A549 (cell line): ENCODE data around the gene ABCA4. TPM values are rescaled to one million over a fixed set of nuclear protein-coding genes. Genes with fewer than 3 reads are reported as not detected.
"Not testable (repeated sequence)": the region's sequence is repeated elsewhere in the genome, so short reads cannot be mapped to it uniquely, and the experiment has no call there.

Experiments used
- ATAC-seq, 2 experiments: fragments of 200-7000 bp in 1 of 2; fragments of >200 bp in 1 of 2; cut with Nextera tagmentation in 1 of 2; cut with Tn5 transposase in 1 of 2; 3 replicates each; pipeline versions ENCODE4 v1.8.0 to v1.9.1; 2018 to 2020; ENCODE audit warnings: mild to moderate bottlenecking in 1 of 2, moderate library complexity in 1 of 2
- CTCF ChIA-PET: fragments of 300-600 bp; sonication (Branson Sonifier 250); formaldehyde crosslinking; extraction: SDS; loops from one replicate; lab custom pipeline; 2021; ENCODE audit warnings: antibody characterized with exemption, inconsistent platforms; lab: Yijun Ruan, JAX
- POLR2A ChIA-PET: fragments of 350-600 bp; formaldehyde crosslinking; extraction: SDS; loops from one replicate; lab custom pipeline; 2021; ENCODE audit warnings: antibody characterized with exemption, inconsistent platforms; lab: Yijun Ruan, JAX
- DNase-seq, 2 experiments: peaks; one replicate each; pipeline versions ENCODE4 v3.0.0 to v3.0.0-alpha.2; 2011 to 2016; ENCODE audit warnings: low read depth in 1 of 2, low spot score in 1 of 2
- FAIRE-seq: peaks from 2 replicates; lab custom pipeline; 2011; peaks lifted over from hg19 to GRCh38; lab: Jason Lieb, UNC
- H3K27ac ChIP-seq, 2 experiments: fragments of >200 bp; sonication (Bioruptor Twin); formaldehyde crosslinking; 3 replicates each; pipeline ENCODE4 v1.5.1; 2016 to 2017
- H3K4me1 ChIP-seq: fragments of >200 bp; sonication (Bioruptor Twin); formaldehyde crosslinking; 3 replicates; pipeline ENCODE4 v1.6.1; 2016
- H3K4me2 ChIP-seq: fragments of >200 bp; sonication (Bioruptor Twin); formaldehyde crosslinking; 3 replicates; pipeline ENCODE4 v1.6.1; 2016
- H3K4me3 ChIP-seq: fragments of >200 bp; sonication (Bioruptor Twin); formaldehyde crosslinking; 3 replicates; pipeline ENCODE4 v1.5.1; 2016
- H3K9me3 ChIP-seq: fragments of >200 bp; sonication (Bioruptor Twin); formaldehyde crosslinking; 3 replicates; pipeline ENCODE4 v1.6.1; 2016
- CBX8 ChIP-seq: fragments of 200-600 bp; sonication (generic); IDR thresholded peaks from 2 replicates; pipeline ENCODE4 v1.6.1; 2016
- CHD2 ChIP-seq: fragments of 150-350 bp; IDR thresholded peaks from 2 replicates; pipeline ENCODE4 v1.6.1; 2014; ENCODE audit warnings: low read length; ENCODE audit not compliant: partially characterized antibody
- E2F6 ChIP-seq: IDR thresholded peaks from 2 replicates; pipeline ENCODE4 v1.6.1; 2012; ENCODE audit warnings: low read depth, borderline replicate concordance
- ELK1 ChIP-seq: fragments of 150-350 bp; IDR thresholded peaks from 2 replicates; pipeline ENCODE4 v1.6.1; 2014; ENCODE audit warnings: low read depth, mild to moderate bottlenecking, low read length
- FOSB ChIP-seq: fragments of 250-450 bp; sonication (Bioruptor Pico); IDR thresholded peaks from 2 replicates; pipeline ENCODE4 v1.5.0; 2020; ENCODE audit warnings: mild to moderate bottlenecking, moderate library complexity
- HEYL ChIP-seq: fragments of 250-450 bp; sonication (Bioruptor Pico); IDR thresholded peaks from 2 replicates; pipeline ENCODE4 v1.8.0; 2021; ENCODE audit warnings: mild to moderate bottlenecking, moderate library complexity
- HOXB5 ChIP-seq: fragments of 250-450 bp; sonication (Bioruptor Pico); IDR thresholded peaks from 2 replicates; pipeline ENCODE4 v1.5.0; 2020; ENCODE audit warnings: mild to moderate bottlenecking, moderate library complexity
- JUN ChIP-seq, 2 experiments: fragments of >200 bp; sonication (Bioruptor Twin); formaldehyde crosslinking; IDR thresholded peaks; 2 replicates in 1 of 2; 3 replicates in 1 of 2; pipeline ENCODE4 v1.6.1; 2016 to 2017
- MAFK ChIP-seq: fragments of 450-650 bp; IDR thresholded peaks from 2 replicates; pipeline ENCODE4 v1.6.1; 2014; ENCODE audit not compliant: partially characterized antibody
- NPAS2 ChIP-seq: fragments of 250-450 bp; sonication (Bioruptor Pico); IDR thresholded peaks from 2 replicates; pipeline ENCODE4 v1.8.0; 2022; ENCODE audit warnings: mild to moderate bottlenecking, moderate library complexity, borderline replicate concordance
- PBX3 ChIP-seq: IDR thresholded peaks from 2 replicates; pipeline ENCODE4 v1.6.1; 2012
- PHF8 ChIP-seq: fragments of 200-600 bp; sonication (generic); IDR thresholded peaks from 2 replicates; pipeline ENCODE4 v1.6.1; 2016; ENCODE audit warnings: low read depth, mild to moderate bottlenecking, antibody characterized with exemption, moderate library complexity, borderline replicate concordance
- RFX5 ChIP-seq: fragments of 450-650 bp; IDR thresholded peaks from 2 replicates; pipeline ENCODE4 v1.7.1; 2014; ENCODE audit warnings: antibody characterized with exemption, mild to moderate bottlenecking, moderate library complexity
- RNF2 ChIP-seq: fragments of 200-600 bp; sonication (generic); IDR thresholded peaks from 2 replicates; pipeline ENCODE4 v1.6.1; 2016; ENCODE audit warnings: low read depth, mild to moderate bottlenecking, antibody characterized with exemption, moderate library complexity, borderline replicate concordance
- TP53 ChIP-seq: fragments of 250-450 bp; sonication (Bioruptor Pico); IDR thresholded peaks from 2 replicates; pipeline ENCODE4 v1.5.0; 2021; ENCODE audit warnings: mild to moderate bottlenecking, moderate library complexity
- ZC3H11A ChIP-seq: fragments of 450-650 bp; IDR thresholded peaks from 2 replicates; pipeline ENCODE4 v1.6.1; 2014; ENCODE audit warnings: antibody characterized with exemption, mild to moderate bottlenecking
- ZSCAN20 ChIP-seq: fragments of 250-450 bp; sonication (Bioruptor Pico); IDR thresholded peaks from 2 replicates; pipeline ENCODE4 v1.8.0; 2022; ENCODE audit warnings: mild to moderate bottlenecking, moderate library complexity
- WGBS: methylation state at CpG from one replicate; pipeline ENCODE4 v1.1.6; 2017; ENCODE audit errors: missing lambda C conversion rate; 5-methylcytosine and 5-hydroxymethylcytosine counted together
- polyA plus RNA-seq, 4 experiments: library from polyadenylated mRNA; depleted of rRNA in 3 of 4; stranded (reverse); fragments of >200 nt; fragmentation: RNase III in 1 of 4; extraction: RNeasy Plus Mini Kit Qiagen cat#74134 plus additional on column Dnase treatment in 1 of 4; gene quantifications; 2 replicates in 3 of 4; 3 replicates in 1 of 4; pipeline ENCODE4 v1.2.3, GENCODE V29; 2011 to 2017

The ABCA4 gene
- polyA plus RNA-seq, 2 of the 4 experiments (the other 2 are of a cell fraction) = 0.05 to 0.23 TPM

- no peak for TF ChIP-seq RNF2
These were observed 161.5 kb downstream of the ABCA4 start (continued) for GRCh38 chr1:93959413-93959812.

- H3K4me1 ChIP-seq = peaks cover 25% of the 10 kb centered on the region
- ChIA-PET POLR2A (no interaction called here), CTCF (interaction anchor here (0.6 to 1.1 kb wide), 4 partner anchors 10 to 1100 kb away, joined by 3 to 4 read pairs (median 3); no protein-coding TSS in a partner anchor)
- H3K4me2 ChIP-seq = no peak overlapping the region
- ATAC-seq (no peak), DNase-seq (no peak), FAIRE-seq (no peak)
- no peak for TF ChIP-seq CHD2
- no peak for TF ChIP-seq E2F6
- TF ChIP-seq HOXB5 = no peak
- no peak for TF ChIP-seq TP53 (CRISPR knock-in tag)
- no peak for TF ChIP-seq ZC3H11A
- TF ChIP-seq FOSB (CRISPR knock-in tag) = no peak
- TF ChIP-seq PHF8 = no peak
- TF ChIP-seq PBX3 = no peak
- no peak overlapping the region for H3K4me3 ChIP-seq
- 55% methylated on average over 1 of the region's 1 CpG for WGBS
- H3K9me3 ChIP-seq = peaks cover 18% of the 10 kb centered on the region; the same call in 2 of the 3 replicates
- no peak overlapping the region for H3K27ac ChIP-seq
These were observed 162.2 kb downstream of the ABCA4 start for GRCh38 chr1:93958726-93959100.

- Histone ChIP-seq H3K4me2 (no peak overlapping the region), H3K4me3 (no peak overlapping the region), H3K9me3 (peaks cover 18% of the 10 kb centered on the region; the same call in 2 of the 3 replicates), H3K4me1 (peaks cover 22% of the 10 kb centered on the region), H3K27ac (no peak overlapping the region)
- TF ChIP-seq MAFK (peak; percentile 70), NPAS2 (CRISPR knock-in tag) (no peak)
- 67% methylated on average over 1 of the region's 1 CpG for WGBS
- ATAC-seq = no peak
- DNase-seq = no peak
- ChIA-PET POLR2A (no interaction called here), CTCF (interaction anchor here (0.6 to 1.8 kb wide), 3 partner anchors 19 to 82 kb away, joined by 3 to 6 read pairs (median 4); partner anchors contain the start of gene GCLM)
- FAIRE-seq = no peak
These were observed 162.8 kb downstream of the ABCA4 start for GRCh38 chr1:93958032-93958725.

GRCh38 chr1:93955765-93956164 is 165.2 kb downstream of the ABCA4 start:
- no peak for FAIRE-seq
- 11% methylated on average over 1 of the region's 1 CpG for WGBS
- H3K4me1 ChIP-seq = peaks cover 11% of the 10 kb centered on the region; the same call in 2 of the 3 replicates

GRCh38 chr1:93947002-93947686 is 173.8 kb downstream of the ABCA4 start:
- ATAC-seq, FAIRE-seq, H3K4me1 ChIP-seq, DNase-seq, H3K27ac ChIP-seq, H3K9me3 ChIP-seq, H3K4me3 ChIP-seq, H3K4me2 ChIP-seq, POLR2A ChIA-PET, CTCF ChIA-PET: not testable (repeated sequence)
- WGBS = 88% methylated on average over 2 of the region's 2 CpGs

More at GRCh38 chr1:93955765-93956164, 165.2 kb downstream of the ABCA4 start:
- POLR2A ChIA-PET = no interaction called here
- Histone ChIP-seq H3K4me3 (no peak overlapping the region), H3K4me2 (no peak overlapping the region), H3K9me3 (peaks cover 18% of the 10 kb centered on the region; the same call in 2 of the 3 replicates), H3K27ac (no peak overlapping the region)
- no peak for ATAC-seq
- no peak for DNase-seq
- TF ChIP-seq TP53 (CRISPR knock-in tag) = no peak
- no peak for TF ChIP-seq ELK1
- no peak for TF ChIP-seq CBX8
- no peak for TF ChIP-seq PHF8
- TF ChIP-seq FOSB (CRISPR knock-in tag) = no peak
- no peak for TF ChIP-seq JUN (IDR thresholded peaks at IDR 0.05)
- no peak for TF ChIP-seq HEYL (CRISPR knock-in tag)
- TF ChIP-seq RFX5 = no peak
- no peak for TF ChIP-seq ZSCAN20 (CRISPR knock-in tag)
- TF ChIP-seq ZC3H11A = no peak
- TF ChIP-seq E2F6 = no peak
- TF ChIP-seq, all 56 proteins: peak for 0
- CTCF ChIA-PET = no interaction called here
